K562 (cell line): ENCODE data around the gene CARD10. TPM values are rescaled to one million over a fixed set of nuclear protein-coding genes. Genes with fewer than 3 reads are reported as not detected.

Experiments used
- HOXB6 ChIP-seq: fragments of 250-450 bp; sonication (Bioruptor Pico); IDR thresholded peaks from 2 replicates; pipeline ENCODE4 v1.5.1; 2022; ENCODE audit warnings: mild to moderate bottlenecking, borderline replicate concordance
- polyA plus RNA-seq, 8 experiments: library from polyadenylated mRNA; depleted of rRNA in 4 of 8; stranded (reverse) in 5 of 8; unstranded in 3 of 8; fragments of >200 nt; fragmentation: Nextera tagmentation in 2 of 8; fragmentation: Illumina TruSeq in 1 of 8; extraction: Ambion mirVana in 2 of 8; extraction: Trizol in 1 of 8; gene quantifications; 2 replicates each; pipeline versions ENCODE4 v1.2.1 to v1.2.3, GENCODE V29; 2011 to 2014; ENCODE audit warnings: inconsistent platforms in 1 of 8, missing spikeins in 1 of 8
- total RNA-seq, 7 experiments: library from RNA; depleted of rRNA in 6 of 7; stranded (reverse); fragments of >200 nt in 6 of 7; fragmentation: Illumina TruSeq in 2 of 7; extraction: Trizol in 2 of 7; gene quantifications; 2 replicates each; pipeline versions ENCODE4 v1.2.1 to v1.2.3, GENCODE V29; 2011 to 2021; ENCODE audit warnings: low replicate concordance in 1 of 7
- TF ChIP-seq, protein P1 (sequence below), 2 experiments: fragments of 450-650 bp in 1 of 2; sonication (generic) in 1 of 2; formaldehyde crosslinking in 1 of 2; IDR thresholded peaks; 2 replicates each; pipeline versions ENCODE4 v1.7.1 to v1.9.0; 2016 to 2022; ENCODE audit warnings: inconsistent platforms in 1 of 2, mild to moderate bottlenecking in 1 of 2, missing genetic modification reagents in 1 of 2
- TF ChIP-seq, protein P2 (sequence below): fragments of 450-650 bp; IDR thresholded peaks from 2 replicates; pipeline ENCODE4 v1.7.1; 2018; ENCODE audit warnings: mild to moderate bottlenecking, low read depth; ENCODE audit not compliant: partially characterized antibody

Gene CARD10
- total and polyA plus RNA-seq, 9 of the 15 experiments (the other 6 are each of a cell fraction or from before 2014, with no cell fraction given): 0.13 to 5.8 (median 1.6) TPM

DNA sequence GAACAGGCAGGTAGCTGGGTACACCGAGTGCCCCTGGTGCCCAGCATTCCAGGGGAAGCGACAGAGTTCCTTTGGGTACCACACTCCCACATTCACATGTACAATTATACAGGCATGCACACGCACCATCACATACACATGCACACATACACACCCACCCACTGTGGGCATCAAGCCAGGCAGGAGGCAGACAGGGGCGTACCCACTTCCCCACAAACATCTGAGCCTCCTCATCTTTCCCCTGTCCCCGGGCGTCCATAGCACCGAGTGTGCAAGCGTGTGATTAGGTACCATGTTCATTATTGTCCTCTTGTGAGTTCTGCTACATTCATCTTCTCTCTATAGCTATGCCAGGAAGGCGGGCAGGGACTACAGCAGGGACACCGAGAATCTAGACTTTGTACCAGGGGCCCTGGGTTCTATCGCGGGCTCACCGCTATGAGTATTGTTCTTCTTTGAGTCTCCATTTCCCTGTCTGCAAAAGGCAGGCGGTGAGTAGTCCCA lies 2.1 kb upstream of the CARD10 start (continued):
- TF ChIP-seq, protein P1, sequence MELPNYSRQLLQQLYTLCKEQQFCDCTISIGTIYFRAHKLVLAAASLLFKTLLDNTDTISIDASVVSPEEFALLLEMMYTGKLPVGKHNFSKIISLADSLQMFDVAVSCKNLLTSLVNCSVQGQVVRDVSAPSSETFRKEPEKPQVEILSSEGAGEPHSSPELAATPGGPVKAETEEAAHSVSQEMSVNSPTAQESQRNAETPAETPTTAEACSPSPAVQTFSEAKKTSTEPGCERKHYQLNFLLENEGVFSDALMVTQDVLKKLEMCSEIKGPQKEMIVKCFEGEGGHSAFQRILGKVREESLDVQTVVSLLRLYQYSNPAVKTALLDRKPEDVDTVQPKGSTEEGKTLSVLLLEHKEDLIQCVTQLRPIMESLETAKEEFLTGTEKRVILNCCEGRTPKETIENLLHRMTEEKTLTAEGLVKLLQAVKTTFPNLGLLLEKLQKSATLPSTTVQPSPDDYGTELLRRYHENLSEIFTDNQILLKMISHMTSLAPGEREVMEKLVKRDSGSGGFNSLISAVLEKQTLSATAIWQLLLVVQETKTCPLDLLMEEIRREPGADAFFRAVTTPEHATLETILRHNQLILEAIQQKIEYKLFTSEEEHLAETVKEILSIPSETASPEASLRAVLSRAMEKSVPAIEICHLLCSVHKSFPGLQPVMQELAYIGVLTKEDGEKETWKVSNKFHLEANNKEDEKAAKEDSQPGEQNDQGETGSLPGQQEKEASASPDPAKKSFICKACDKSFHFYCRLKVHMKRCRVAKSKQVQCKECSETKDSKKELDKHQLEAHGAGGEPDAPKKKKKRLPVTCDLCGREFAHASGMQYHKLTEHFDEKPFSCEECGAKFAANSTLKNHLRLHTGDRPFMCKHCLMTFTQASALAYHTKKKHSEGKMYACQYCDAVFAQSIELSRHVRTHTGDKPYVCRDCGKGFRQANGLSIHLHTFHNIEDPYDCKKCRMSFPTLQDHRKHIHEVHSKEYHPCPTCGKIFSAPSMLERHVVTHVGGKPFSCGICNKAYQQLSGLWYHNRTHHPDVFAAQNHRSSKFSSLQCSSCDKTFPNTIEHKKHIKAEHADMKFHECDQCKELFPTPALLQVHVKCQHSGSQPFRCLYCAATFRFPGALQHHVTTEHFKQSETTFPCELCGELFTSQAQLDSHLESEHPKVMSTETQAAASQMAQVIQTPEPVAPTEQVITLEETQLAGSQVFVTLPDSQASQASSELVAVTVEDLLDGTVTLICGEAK (IDR thresholded peaks at IDR 0.05): no peak
- TF ChIP-seq, protein P1 (CRISPR knock-in tag; IDR thresholded peaks at IDR 0.05): no peak
- TF ChIP-seq, protein P2, sequence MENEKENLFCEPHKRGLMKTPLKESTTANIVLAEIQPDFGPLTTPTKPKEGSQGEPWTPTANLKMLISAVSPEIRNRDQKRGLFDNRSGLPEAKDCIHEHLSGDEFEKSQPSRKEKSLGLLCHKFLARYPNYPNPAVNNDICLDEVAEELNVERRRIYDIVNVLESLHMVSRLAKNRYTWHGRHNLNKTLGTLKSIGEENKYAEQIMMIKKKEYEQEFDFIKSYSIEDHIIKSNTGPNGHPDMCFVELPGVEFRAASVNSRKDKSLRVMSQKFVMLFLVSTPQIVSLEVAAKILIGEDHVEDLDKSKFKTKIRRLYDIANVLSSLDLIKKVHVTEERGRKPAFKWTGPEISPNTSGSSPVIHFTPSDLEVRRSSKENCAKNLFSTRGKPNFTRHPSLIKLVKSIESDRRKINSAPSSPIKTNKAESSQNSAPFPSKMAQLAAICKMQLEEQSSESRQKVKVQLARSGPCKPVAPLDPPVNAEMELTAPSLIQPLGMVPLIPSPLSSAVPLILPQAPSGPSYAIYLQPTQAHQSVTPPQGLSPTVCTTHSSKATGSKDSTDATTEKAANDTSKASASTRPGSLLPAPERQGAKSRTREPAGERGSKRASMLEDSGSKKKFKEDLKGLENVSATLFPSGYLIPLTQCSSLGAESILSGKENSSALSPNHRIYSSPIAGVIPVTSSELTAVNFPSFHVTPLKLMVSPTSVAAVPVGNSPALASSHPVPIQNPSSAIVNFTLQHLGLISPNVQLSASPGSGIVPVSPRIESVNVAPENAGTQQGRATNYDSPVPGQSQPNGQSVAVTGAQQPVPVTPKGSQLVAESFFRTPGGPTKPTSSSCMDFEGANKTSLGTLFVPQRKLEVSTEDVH: no peak
- no peak for TF ChIP-seq HOXB6 (CRISPR knock-in tag)
